K562 treated with DMSO at 1 percent for 4 hours (cell line): ENCODE measurements around the gene TSHB. TPM values are rescaled to one million over a fixed set of nuclear protein-coding genes. Genes with fewer than 3 reads are reported as not detected.

Source experiments
- total RNA-seq: library from RNA; unstranded; fragments of 300-600 nt; gene quantifications from 2 replicates; pipeline ENCODE4 v1.2.3, GENCODE V29; 2022; ENCODE audit not compliant: insufficient read depth

TSHB gene
- not detected in 2 replicates for total RNA-seq

DNA sequence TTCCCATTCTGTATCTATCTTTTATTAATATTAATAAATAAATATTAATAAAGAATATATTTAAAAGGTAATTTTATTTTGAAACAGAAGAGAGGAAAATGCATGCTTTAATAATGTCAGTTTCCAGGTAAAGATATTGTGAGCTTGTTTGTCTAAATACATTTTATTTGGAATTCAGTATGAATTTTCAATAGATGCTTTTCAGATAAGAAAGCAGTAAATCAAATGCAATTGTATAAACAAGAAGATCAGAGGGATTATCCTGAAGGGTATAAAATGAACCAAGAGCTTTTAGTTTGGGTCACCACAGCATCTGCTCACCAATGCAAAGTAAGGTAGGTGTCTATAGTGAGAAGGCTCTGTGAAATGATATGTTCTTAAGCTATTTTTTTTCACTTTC is at the start of gene TSHB:
TSS of gene TSHB (plus strand) at position 301 of the 400 bp plus-strand sequence. CDS start 3,537 bp downstream, outside the sequence.

Other genes with a start within 250 kb of the TSHB start
- 38.2 and 48.4 TPM in 2 replicates for gene SIKE1, start 249.1 kb upstream of the TSHB start, total RNA-seq
- not detected in 2 replicates for gene SYCP1, start 175.0 kb upstream of the TSHB start, total RNA-seq
- not detected in 2 replicates for gene TSPAN2, start 59.7 kb downstream of the TSHB start, total RNA-seq